HepG2 (cell line): ENCODE results near the gene CLCN4. TPM values are rescaled to one million over a fixed set of nuclear protein-coding genes. Genes with fewer than 3 reads are reported as not detected.

ENCODE experiments used
- ATAC-seq: fragments of 200-7000 bp; cut with Tn5 transposase; 3 replicates; pipeline ENCODE4 v1.9.1; 2020; ENCODE audit warnings: mild to moderate bottlenecking, moderate library complexity
- BruUV-seq: library from RNA; stranded (reverse); fragments of 400-500 nt; replicated peaks from 2 replicates; lab custom pipeline; 2021; lab: Mats Ljungman, UMichigan
- CTCF ChIA-PET: fragments of 300-600 bp; formaldehyde crosslinking; extraction: SDS; loops from one replicate; lab custom pipeline; 2021; ENCODE audit warnings: low total read pairs, inconsistent platforms, low intra/inter-chr PET ratio; lab: Yijun Ruan, JAX
- POLR2A ChIA-PET: fragments of 350-600 bp; sonication (Branson Sonifier 250); formaldehyde crosslinking; loops from one replicate; lab custom pipeline; 2020; ENCODE audit warnings: antibody characterized with exemption, inconsistent platforms; lab: Yijun Ruan, JAX
- DNase-seq: peaks from one replicate; pipeline ENCODE4 v3.0.0-alpha.2; 2015; ENCODE audit warnings: low spot score
- FAIRE-seq: peaks from 3 replicates; lab custom pipeline; 2011; peaks lifted over from hg19 to GRCh38; lab: Jason Lieb, UNC
- H2AFZ ChIP-seq: one replicate; pipeline ENCODE4 v1.6.1; 2011; ENCODE audit warnings: low read length, inconsistent platforms
- H3K27ac ChIP-seq: fragments of 300-600 bp; 3 replicates; pipeline ENCODE4 v1.8.0; 2011; ENCODE audit warnings: mixed run types, mild to moderate bottlenecking, mixed read lengths, low read length, inconsistent platforms; ENCODE audit not compliant: insufficient read depth; ENCODE audit errors: extremely low read length
- H3K27me3 ChIP-seq, 2 experiments: fragments of 200-600 bp in 1 of 2; 2 replicates in 1 of 2; 3 replicates in 1 of 2; pipeline versions ENCODE4 v1.6.0 to v1.8.0; 2011; ENCODE audit warnings: low read length in 2 of 2, mild to moderate bottlenecking in 2 of 2, moderate library complexity in 2 of 2, inconsistent platforms in 1 of 2; ENCODE audit not compliant: insufficient read depth in 2 of 2, control insufficient read depth in 1 of 2
- H3K36me3 ChIP-seq, 2 experiments: fragments of 200-600 bp in 1 of 2; replicated peaks in 1 of 2; 2 replicates in 1 of 2; 3 replicates in 1 of 2; pipeline versions ENCODE4 v1.5.1 to v1.8.0; 2011; ENCODE audit warnings: low read length in 2 of 2, inconsistent platforms in 1 of 2; ENCODE audit not compliant: insufficient read depth in 2 of 2, control insufficient read depth in 1 of 2
- H3K4me1 ChIP-seq: 2 replicates; pipeline ENCODE4 v1.5.1; 2012; ENCODE audit warnings: low read length, inconsistent platforms; ENCODE audit not compliant: insufficient read depth
- H3K4me2 ChIP-seq: 2 replicates; pipeline ENCODE4 v1.6.0; 2011; ENCODE audit warnings: low read depth, low read length, inconsistent platforms
- H3K4me3 ChIP-seq, 3 experiments: fragments of 200-600 bp in 1 of 3; sonication (generic), shearing (Covaris generic) in 1 of 3; replicated peaks in 1 of 3; 2 replicates each; pipeline ENCODE4 v1.5.1; 2011 to 2016; ENCODE audit warnings: low read length in 3 of 3, inconsistent platforms in 2 of 3, low read depth in 2 of 3, mild to moderate bottlenecking in 2 of 3, control low read depth in 1 of 3, mixed read lengths in 1 of 3; ENCODE audit not compliant: insufficient read depth in 1 of 3
- H3K79me2 ChIP-seq: one replicate; pipeline ENCODE4 v1.6.1; 2011; ENCODE audit warnings: low read length, inconsistent platforms; ENCODE audit not compliant: insufficient read depth
- H3K9ac ChIP-seq: 2 replicates; pipeline ENCODE4 v1.6.0; 2011; ENCODE audit warnings: mild to moderate bottlenecking, low read depth, low read length, inconsistent platforms; ENCODE audit not compliant: insufficient read depth
- H3K9me3 ChIP-seq: 2 replicates; pipeline ENCODE4 v1.5.1; 2012; ENCODE audit warnings: mild to moderate bottlenecking, low read length
- H4K20me1 ChIP-seq: 2 replicates; pipeline ENCODE4 v1.6.0; 2011; ENCODE audit warnings: inconsistent platforms, mild to moderate bottlenecking, low read length, moderate library complexity; ENCODE audit not compliant: insufficient read depth
- GMEB1 ChIP-seq: sonication (generic); formaldehyde crosslinking; IDR thresholded peaks from 2 replicates; pipeline ENCODE4 v1.5.1; 2020; ENCODE audit warnings: missing genetic modification reagents, mild to moderate bottlenecking, borderline replicate concordance
- HNF4A ChIP-seq: sonication (generic); formaldehyde crosslinking; IDR thresholded peaks from 2 replicates; pipeline ENCODE4 v1.4.0; 2020; ENCODE audit warnings: missing genetic modification reagents
- MAFG ChIP-seq: sonication (generic); formaldehyde crosslinking; IDR thresholded peaks from 2 replicates; pipeline ENCODE4 v1.5.1; 2020; ENCODE audit warnings: mild to moderate bottlenecking, missing genetic modification reagents
- MYNN ChIP-seq: sonication (generic); formaldehyde crosslinking; IDR thresholded peaks from 2 replicates; pipeline ENCODE4 v1.4.0; 2020; ENCODE audit warnings: mild to moderate bottlenecking, low read depth, missing genetic modification reagents
- TFDP1 ChIP-seq: IDR thresholded peaks from 2 replicates; pipeline ENCODE4 v1.6.1; 2016; ENCODE audit warnings: missing compliant biosample characterization, missing genetic modification reagents, borderline replicate concordance
- ZNF160 ChIP-seq: sonication (generic); formaldehyde crosslinking; IDR thresholded peaks from 2 replicates; pipeline ENCODE4 v1.8.0; 2022; ENCODE audit warnings: mild to moderate bottlenecking, inconsistent platforms, missing genetic modification reagents
- ZNF225 ChIP-seq: sonication (generic); formaldehyde crosslinking; IDR thresholded peaks from 2 replicates; pipeline ENCODE4 v1.4.0; 2020; ENCODE audit warnings: mild to moderate bottlenecking, missing genetic modification reagents
- ZNF547 ChIP-seq: sonication (generic); formaldehyde crosslinking; IDR thresholded peaks from 2 replicates; pipeline ENCODE4 v1.5.1; 2020; ENCODE audit warnings: mild to moderate bottlenecking, missing genetic modification reagents
- ZNF782 ChIP-seq: sonication (generic); formaldehyde crosslinking; IDR thresholded peaks from 2 replicates; pipeline ENCODE4 v1.4.0; 2020; ENCODE audit warnings: missing genetic modification reagents, mild to moderate bottlenecking, borderline replicate concordance
- WGBS: methylation state at CpG from one replicate; pipeline ENCODE4 v1.1.6; 2017; ENCODE audit warnings: low lambda C conversion rate; 5-methylcytosine and 5-hydroxymethylcytosine counted together
- in situ Hi-C: cut with HindIII; loops from 2 replicates; pipeline ENCODE4 v1.10.0; 2017; ENCODE audit warnings: low pct_unique_long_range_greater_than_20kb; ENCODE audit not compliant: extremely low pct_ligation_motif_present
- intact Hi-C: fragments of 100-400 bp; cut with micrococcal nuclease; formaldehyde crosslinking; loops from one replicate; pipeline ENCODE4 v1.10.0; 2022; ENCODE audit not compliant: unreplicated experiment
- polyA plus RNA-seq, 8 experiments: library from polyadenylated mRNA; depleted of rRNA in 3 of 8; stranded (reverse) in 7 of 8; unstranded in 1 of 8; fragments of >200 nt; fragmentation: Illumina TruSeq in 4 of 8; extraction: Trizol in 4 of 8; gene quantifications; 2 replicates each; pipeline versions ENCODE4 v1.2.1 to v1.2.3, GENCODE V29; 2011 to 2016; ENCODE audit warnings: low read depth in 4 of 8, missing spikeins in 1 of 8, mixed read lengths in 1 of 8; ENCODE audit not compliant: insufficient read depth in 1 of 8
- total RNA-seq, 5 experiments: library from RNA; depleted of rRNA; stranded (reverse); fragments of >200 nt; fragmentation: Illumina TruSeq; extraction: Trizol; gene quantifications; 2 replicates each; pipeline ENCODE4 v1.2.3, GENCODE V29; 2016; ENCODE audit warnings: low read depth in 1 of 5
- TF ChIP-seq, protein P1 (sequence below): sonication (generic); formaldehyde crosslinking; IDR thresholded peaks from 2 replicates; pipeline ENCODE4 v1.5.1; 2020; ENCODE audit warnings: missing genetic modification reagents, mild to moderate bottlenecking, borderline replicate concordance
- TF ChIP-seq, protein P2 (sequence below): sonication (generic); formaldehyde crosslinking; IDR thresholded peaks from 2 replicates; pipeline ENCODE4 v1.4.0; 2020; ENCODE audit warnings: missing genetic modification reagents
- TF ChIP-seq, protein P3 (sequence below): sonication (generic); formaldehyde crosslinking; IDR thresholded peaks from 2 replicates; pipeline ENCODE4 v1.4.0; 2020; ENCODE audit warnings: mild to moderate bottlenecking, missing genetic modification reagents
- TF ChIP-seq, protein P4 (sequence below): sonication (generic); formaldehyde crosslinking; IDR thresholded peaks from 2 replicates; pipeline ENCODE4 v1.4.0; 2020; ENCODE audit warnings: mild to moderate bottlenecking, low read depth, missing genetic modification reagents
- TF ChIP-seq, protein P5 (sequence below): sonication (generic); formaldehyde crosslinking; IDR thresholded peaks from 2 replicates; pipeline ENCODE4 v1.4.0; 2020; ENCODE audit warnings: missing genetic modification reagents, mild to moderate bottlenecking, borderline replicate concordance

Gene CLCN4
- total and polyA plus RNA-seq, 2 of the 13 experiments (the other 11 are each of a cell fraction or from before 2014, with no cell fraction given) = 1.8 to 2.5 TPM

GRCh38 chrX:10282490-10282889 lies 125.7 kb downstream of the CLCN4 start:
- intact Hi-C loops = no loop called here
- POLR2A ChIA-PET = no interaction called here
- CTCF ChIA-PET = no interaction called here
- DNase-seq (no peak), ATAC-seq (no peak), FAIRE-seq (no peak)
- in situ Hi-C loops = no loop called here
- H3K9ac ChIP-seq = no peak overlapping the region
- no peak overlapping the region for H3K4me3 ChIP-seq
- no CpG with 5 or more reads among the region's 1 CpG for WGBS
- H3K36me3 ChIP-seq = no peaks in the 10 kb centered on the region
- no peaks in the 10 kb centered on the region for H3K27me3 ChIP-seq
- no peak overlapping the region for H2AFZ ChIP-seq
- no peaks in the 10 kb centered on the region for H3K79me2 ChIP-seq
- H3K9me3 ChIP-seq = no peaks in the 10 kb centered on the region
- H3K4me1 ChIP-seq = no peaks in the 10 kb centered on the region
- H4K20me1 ChIP-seq = no peaks in the 10 kb centered on the region
- BruUV-seq = no TSS peak
- H3K4me2 ChIP-seq = no peak overlapping the region
- no peak overlapping the region for H3K27ac ChIP-seq
- no peak for TF ChIP-seq ZNF547 (CRISPR knock-in tag)
- TF ChIP-seq MYNN (CRISPR knock-in tag) = no peak
- TF ChIP-seq ZNF782 (CRISPR knock-in tag) = no peak
- TF ChIP-seq MAFG (CRISPR knock-in tag) = no peak
- no peak for TF ChIP-seq HNF4A (CRISPR knock-in tag)
- TF ChIP-seq, protein P1, sequence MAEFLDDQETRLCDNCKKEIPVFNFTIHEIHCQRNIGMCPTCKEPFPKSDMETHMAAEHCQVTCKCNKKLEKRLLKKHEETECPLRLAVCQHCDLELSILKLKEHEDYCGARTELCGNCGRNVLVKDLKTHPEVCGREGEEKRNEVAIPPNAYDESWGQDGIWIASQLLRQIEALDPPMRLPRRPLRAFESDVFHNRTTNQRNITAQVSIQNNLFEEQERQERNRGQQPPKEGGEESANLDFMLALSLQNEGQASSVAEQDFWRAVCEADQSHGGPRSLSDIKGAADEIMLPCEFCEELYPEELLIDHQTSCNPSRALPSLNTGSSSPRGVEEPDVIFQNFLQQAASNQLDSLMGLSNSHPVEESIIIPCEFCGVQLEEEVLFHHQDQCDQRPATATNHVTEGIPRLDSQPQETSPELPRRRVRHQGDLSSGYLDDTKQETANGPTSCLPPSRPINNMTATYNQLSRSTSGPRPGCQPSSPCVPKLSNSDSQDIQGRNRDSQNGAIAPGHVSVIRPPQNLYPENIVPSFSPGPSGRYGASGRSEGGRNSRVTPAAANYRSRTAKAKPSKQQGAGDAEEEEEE (CRISPR knock-in tag) = no peak
- TF ChIP-seq, protein P2, sequence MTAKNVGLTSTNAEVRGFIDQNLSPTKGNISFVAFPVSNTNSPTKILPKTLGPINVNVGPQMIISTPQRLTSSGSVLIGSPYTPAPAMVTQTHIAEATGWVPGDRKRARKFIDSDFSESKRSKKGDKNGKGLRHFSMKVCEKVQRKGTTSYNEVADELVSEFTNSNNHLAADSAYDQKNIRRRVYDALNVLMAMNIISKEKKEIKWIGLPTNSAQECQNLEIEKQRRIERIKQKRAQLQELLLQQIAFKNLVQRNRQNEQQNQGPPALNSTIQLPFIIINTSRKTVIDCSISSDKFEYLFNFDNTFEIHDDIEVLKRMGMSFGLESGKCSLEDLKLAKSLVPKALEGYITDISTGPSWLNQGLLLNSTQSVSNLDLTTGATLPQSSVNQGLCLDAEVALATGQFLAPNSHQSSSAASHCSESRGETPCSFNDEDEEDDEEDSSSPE = no peak
- no peak for TF ChIP-seq ZNF225
- TF ChIP-seq, protein P3, sequence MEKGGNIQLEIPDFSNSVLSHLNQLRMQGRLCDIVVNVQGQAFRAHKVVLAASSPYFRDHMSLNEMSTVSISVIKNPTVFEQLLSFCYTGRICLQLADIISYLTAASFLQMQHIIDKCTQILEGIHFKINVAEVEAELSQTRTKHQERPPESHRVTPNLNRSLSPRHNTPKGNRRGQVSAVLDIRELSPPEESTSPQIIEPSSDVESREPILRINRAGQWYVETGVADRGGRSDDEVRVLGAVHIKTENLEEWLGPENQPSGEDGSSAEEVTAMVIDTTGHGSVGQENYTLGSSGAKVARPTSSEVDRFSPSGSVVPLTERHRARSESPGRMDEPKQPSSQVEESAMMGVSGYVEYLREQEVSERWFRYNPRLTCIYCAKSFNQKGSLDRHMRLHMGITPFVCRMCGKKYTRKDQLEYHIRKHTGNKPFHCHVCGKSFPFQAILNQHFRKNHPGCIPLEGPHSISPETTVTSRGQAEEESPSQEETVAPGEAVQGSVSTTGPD (CRISPR knock-in tag) = no peak
- TF ChIP-seq, protein P4, sequence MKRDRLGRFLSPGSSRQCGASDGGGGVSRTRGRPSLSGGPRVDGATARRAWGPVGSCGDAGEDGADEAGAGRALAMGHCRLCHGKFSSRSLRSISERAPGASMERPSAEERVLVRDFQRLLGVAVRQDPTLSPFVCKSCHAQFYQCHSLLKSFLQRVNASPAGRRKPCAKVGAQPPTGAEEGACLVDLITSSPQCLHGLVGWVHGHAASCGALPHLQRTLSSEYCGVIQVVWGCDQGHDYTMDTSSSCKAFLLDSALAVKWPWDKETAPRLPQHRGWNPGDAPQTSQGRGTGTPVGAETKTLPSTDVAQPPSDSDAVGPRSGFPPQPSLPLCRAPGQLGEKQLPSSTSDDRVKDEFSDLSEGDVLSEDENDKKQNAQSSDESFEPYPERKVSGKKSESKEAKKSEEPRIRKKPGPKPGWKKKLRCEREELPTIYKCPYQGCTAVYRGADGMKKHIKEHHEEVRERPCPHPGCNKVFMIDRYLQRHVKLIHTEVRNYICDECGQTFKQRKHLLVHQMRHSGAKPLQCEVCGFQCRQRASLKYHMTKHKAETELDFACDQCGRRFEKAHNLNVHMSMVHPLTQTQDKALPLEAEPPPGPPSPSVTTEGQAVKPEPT (CRISPR knock-in tag) = no peak
- no peak for TF ChIP-seq ZNF160 (CRISPR knock-in tag)
- TF ChIP-seq, protein P5, sequence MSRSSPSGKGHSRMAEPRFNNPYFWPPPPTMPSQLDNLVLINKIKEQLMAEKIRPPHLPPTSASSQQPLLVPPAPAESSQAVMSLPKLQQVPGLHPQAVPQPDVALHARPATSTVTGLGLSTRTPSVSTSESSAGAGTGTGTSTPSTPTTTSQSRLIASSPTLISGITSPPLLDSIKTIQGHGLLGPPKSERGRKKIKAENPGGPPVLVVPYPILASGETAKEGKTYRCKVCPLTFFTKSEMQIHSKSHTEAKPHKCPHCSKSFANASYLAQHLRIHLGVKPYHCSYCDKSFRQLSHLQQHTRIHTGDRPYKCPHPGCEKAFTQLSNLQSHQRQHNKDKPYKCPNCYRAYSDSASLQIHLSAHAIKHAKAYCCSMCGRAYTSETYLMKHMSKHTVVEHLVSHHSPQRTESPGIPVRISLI = no peak
- no peak for TF ChIP-seq GMEB1
- no peak for TF ChIP-seq TFDP1 (CRISPR knock-in tag)
